ENCODE data around the gene SFTPD. TPM values are rescaled to one million over a fixed set of nuclear protein-coding genes. Genes with fewer than 3 reads are reported as not detected.

Gene SFTPD
- total RNA-seq, 1 experiment from 2014 or later = not detected

- Mint-ChIP-seq H3K4me1 (ENCODE audit: low read depth, unreplicated experiment) (no peaks in the 10 kb centered on the region), H3K4me3 (ENCODE audit: low read depth, unreplicated experiment) (no peak overlapping the region), H3K27me3 (ENCODE audit: unreplicated experiment) (peaks cover 100% of the 10 kb centered on the region), H3K36me3 (ENCODE audit: insufficient read depth, unreplicated experiment) (no peaks in the 10 kb centered on the region), H3K27ac (ENCODE audit: unreplicated experiment) (no peak overlapping the region), H3K9me3 (ENCODE audit: low read depth, unreplicated experiment) (no peaks in the 10 kb centered on the region)
- TF ChIP-seq, protein P1, sequence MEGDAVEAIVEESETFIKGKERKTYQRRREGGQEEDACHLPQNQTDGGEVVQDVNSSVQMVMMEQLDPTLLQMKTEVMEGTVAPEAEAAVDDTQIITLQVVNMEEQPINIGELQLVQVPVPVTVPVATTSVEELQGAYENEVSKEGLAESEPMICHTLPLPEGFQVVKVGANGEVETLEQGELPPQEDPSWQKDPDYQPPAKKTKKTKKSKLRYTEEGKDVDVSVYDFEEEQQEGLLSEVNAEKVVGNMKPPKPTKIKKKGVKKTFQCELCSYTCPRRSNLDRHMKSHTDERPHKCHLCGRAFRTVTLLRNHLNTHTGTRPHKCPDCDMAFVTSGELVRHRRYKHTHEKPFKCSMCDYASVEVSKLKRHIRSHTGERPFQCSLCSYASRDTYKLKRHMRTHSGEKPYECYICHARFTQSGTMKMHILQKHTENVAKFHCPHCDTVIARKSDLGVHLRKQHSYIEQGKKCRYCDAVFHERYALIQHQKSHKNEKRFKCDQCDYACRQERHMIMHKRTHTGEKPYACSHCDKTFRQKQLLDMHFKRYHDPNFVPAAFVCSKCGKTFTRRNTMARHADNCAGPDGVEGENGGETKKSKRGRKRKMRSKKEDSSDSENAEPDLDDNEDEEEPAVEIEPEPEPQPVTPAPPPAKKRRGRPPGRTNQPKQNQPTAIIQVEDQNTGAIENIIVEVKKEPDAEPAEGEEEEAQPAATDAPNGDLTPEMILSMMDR (IDR thresholded peaks at IDR 0.05; ENCODE audit: unreplicated experiment) = no peak
- no peak for DNase-seq
- intact Hi-C loops (cut with micrococcal nuclease; ENCODE audit: unreplicated experiment) = no loop called here
- no TSS peak for BruUV-seq (replicated peaks)
- CTCF ChIA-PET = no interaction called here
Measured at GRCh38 chr10:79942261-79943185, 6.4 kb downstream of the SFTPD start.

- peaks cover 100% of the 10 kb centered on the region for H3K27me3 Mint-ChIP-seq (ENCODE audit: unreplicated experiment)
- no peak overlapping the region for H3K27ac Mint-ChIP-seq (ENCODE audit: unreplicated experiment)
- BruUV-seq (replicated peaks) = no TSS peak
- no peaks in the 10 kb centered on the region for H3K36me3 Mint-ChIP-seq (ENCODE audit: insufficient read depth, unreplicated experiment)
- CTCF ChIA-PET = no interaction called here
- no peak for DNase-seq
- no peak overlapping the region for H3K4me3 Mint-ChIP-seq (ENCODE audit: low read depth, unreplicated experiment)
- intact Hi-C loops (cut with micrococcal nuclease; ENCODE audit: unreplicated experiment) = no loop called here
- no peaks in the 10 kb centered on the region for H3K9me3 Mint-ChIP-seq (ENCODE audit: low read depth, unreplicated experiment)
- TF ChIP-seq, protein P1 (IDR thresholded peaks at IDR 0.05; ENCODE audit: unreplicated experiment) = no peak
- H3K4me1 Mint-ChIP-seq (ENCODE audit: low read depth, unreplicated experiment) = no peaks in the 10 kb centered on the region
Measured at GRCh38 chr10:79941585-79942210, 7.2 kb downstream of the SFTPD start.

DNA sequence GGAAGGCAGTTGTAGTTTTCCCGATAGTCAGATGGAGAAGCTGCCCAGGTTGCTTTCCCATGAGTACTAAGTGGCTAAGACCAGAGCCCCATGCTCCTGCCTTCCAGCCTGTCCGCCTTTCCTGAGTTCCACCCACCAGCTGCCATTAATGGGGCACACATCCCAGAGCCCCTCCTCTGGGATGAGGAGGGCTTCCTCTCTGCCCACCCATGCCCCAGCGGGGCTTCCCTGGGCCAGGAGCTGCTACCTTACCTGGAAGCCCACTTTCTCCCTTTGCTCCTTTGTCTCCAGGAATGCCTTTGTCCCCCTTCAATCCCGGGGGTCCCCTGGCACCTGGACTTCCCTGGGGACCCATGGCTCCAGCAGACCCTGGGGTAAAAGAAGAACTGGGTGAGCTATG lies 7.8 kb downstream of the SFTPD start:
- intact Hi-C loops (cut with micrococcal nuclease; ENCODE audit: unreplicated experiment) = no loop called here
- no TSS peak for BruUV-seq (replicated peaks)
- peaks cover 100% of the 10 kb centered on the region for H3K27me3 Mint-ChIP-seq (ENCODE audit: unreplicated experiment)
- no peak for DNase-seq
- no peaks in the 10 kb centered on the region for H3K4me1 Mint-ChIP-seq (ENCODE audit: low read depth, unreplicated experiment)
- no peaks in the 10 kb centered on the region for H3K36me3 Mint-ChIP-seq (ENCODE audit: insufficient read depth, unreplicated experiment)
- CTCF ChIA-PET = interaction anchor here (0.6 kb wide), 1 partner anchor 21 kb away, joined by 3 read pairs; no protein-coding TSS in a partner anchor
- H3K4me3 Mint-ChIP-seq (ENCODE audit: low read depth, unreplicated experiment) = no peak overlapping the region
- H3K9me3 Mint-ChIP-seq (ENCODE audit: low read depth, unreplicated experiment) = no peaks in the 10 kb centered on the region
- TF ChIP-seq, protein P1 (IDR thresholded peaks at IDR 0.05; ENCODE audit: unreplicated experiment) = no peak
- H3K27ac Mint-ChIP-seq (ENCODE audit: unreplicated experiment) = no peak overlapping the region

DNA sequence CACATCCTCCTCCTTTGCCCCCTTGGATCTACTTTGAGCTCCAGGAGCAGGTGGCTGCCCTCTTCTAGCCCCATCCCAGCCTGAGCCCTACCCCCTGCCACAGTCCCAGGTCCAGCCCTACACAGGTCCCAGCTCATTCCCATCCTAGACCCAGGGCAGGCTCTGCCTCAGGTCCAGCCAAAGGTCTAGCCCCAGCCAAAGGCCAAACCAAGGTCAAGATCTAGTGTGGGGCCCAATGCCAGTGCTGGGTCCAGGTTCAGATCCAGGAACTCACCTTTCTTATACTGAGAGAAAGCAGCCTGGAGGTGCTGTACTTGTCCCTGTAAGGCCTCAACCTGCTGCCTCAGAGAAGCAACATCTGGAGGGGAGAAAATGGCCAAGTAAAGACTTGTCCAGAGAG lies 8.5 kb downstream of the SFTPD start:
- Mint-ChIP-seq H3K4me3 (ENCODE audit: low read depth, unreplicated experiment) (no peak overlapping the region), H3K4me1 (ENCODE audit: low read depth, unreplicated experiment) (no peaks in the 10 kb centered on the region), H3K27ac (ENCODE audit: unreplicated experiment) (no peak overlapping the region), H3K27me3 (ENCODE audit: unreplicated experiment) (peaks cover 100% of the 10 kb centered on the region), H3K9me3 (ENCODE audit: low read depth, unreplicated experiment) (no peaks in the 10 kb centered on the region), H3K36me3 (ENCODE audit: insufficient read depth, unreplicated experiment) (no peaks in the 10 kb centered on the region)
- DNase-seq = no peak
- intact Hi-C loops (cut with micrococcal nuclease; ENCODE audit: unreplicated experiment) = no loop called here
- CTCF ChIA-PET = interaction anchor here (0.6 kb wide), 1 partner anchor 22 kb away, joined by 3 read pairs; no protein-coding TSS in a partner anchor
- no TSS peak for BruUV-seq (replicated peaks)
- TF ChIP-seq, protein P1 (IDR thresholded peaks at IDR 0.05; ENCODE audit: unreplicated experiment) = no peak

Data from Calu3 (cell line).